DND-41 (cell line): ENCODE results near the gene LRRC9.

Experiments
- ATAC-seq: fragments of 200-7000 bp; cut with Tn5 transposase; 3 replicates; pipeline ENCODE4 v1.9.1; 2021; ENCODE audit warnings: low read depth; ENCODE audit not compliant: insufficient read depth
- DNase-seq: peaks from one replicate; pipeline ENCODE4 v3.0.0-alpha.2; 2020
- H2AFZ ChIP-seq: 2 replicates; pipeline ENCODE4 v1.6.0; 2012; ENCODE audit warnings: low read depth, low read length
- H3K27ac ChIP-seq: 2 replicates; pipeline ENCODE4 v1.5.1; 2012; ENCODE audit warnings: low read length, inconsistent platforms
- H3K27me3 ChIP-seq: fragments of 200-600 bp; sonication (generic); 2 replicates; pipeline ENCODE4 v1.6.0; 2012; ENCODE audit warnings: low read length, mild to moderate bottlenecking, inconsistent platforms; ENCODE audit not compliant: insufficient read depth, poor library complexity
- H3K36me3 ChIP-seq: 2 replicates; pipeline ENCODE4 v1.5.1; 2012; ENCODE audit warnings: low read length, inconsistent platforms; ENCODE audit not compliant: insufficient read depth
- H3K4me1 ChIP-seq: 2 replicates; pipeline ENCODE4 v1.5.1; 2012; ENCODE audit warnings: mild to moderate bottlenecking, low read length; ENCODE audit not compliant: insufficient read depth
- H3K4me2 ChIP-seq: 2 replicates; pipeline ENCODE4 v1.6.0; 2012; ENCODE audit warnings: mild to moderate bottlenecking, moderate library complexity, low read length, inconsistent platforms; ENCODE audit not compliant: insufficient read depth
- H3K4me3 ChIP-seq, 2 experiments: fragments of 200-600 bp in 1 of 2; shearing (Covaris generic) in 1 of 2; 2 replicates each; pipeline ENCODE4 v1.5.1; 2012 to 2016; ENCODE audit warnings: inconsistent platforms in 2 of 2, low read length in 2 of 2, mild to moderate bottlenecking in 2 of 2, low read depth in 1 of 2, moderate library complexity in 1 of 2
- H3K79me2 ChIP-seq: 2 replicates; pipeline ENCODE4 v1.6.0; 2012; ENCODE audit warnings: low read length, inconsistent platforms; ENCODE audit not compliant: insufficient read depth
- H3K9ac ChIP-seq: 2 replicates; pipeline ENCODE4 v1.6.0; 2012; ENCODE audit warnings: low read depth, mild to moderate bottlenecking, inconsistent platforms, low read length, moderate library complexity
- H3K9me3 ChIP-seq: 2 replicates; pipeline ENCODE4 v1.5.1; 2012; ENCODE audit warnings: low read length, moderate library complexity, mild to moderate bottlenecking, inconsistent platforms; ENCODE audit not compliant: insufficient read depth, severe bottlenecking
- H4K20me1 ChIP-seq: 2 replicates; pipeline ENCODE4 v1.6.0; 2012; ENCODE audit warnings: low read length; ENCODE audit not compliant: insufficient read depth
- EZH2 ChIP-seq: IDR thresholded peaks from 3 replicates; pipeline ENCODE4 v1.6.1; 2012; ENCODE audit warnings: borderline replicate concordance, low read depth, mild to moderate bottlenecking, moderate library complexity, low read length, inconsistent platforms; ENCODE audit not compliant: severe bottlenecking
- TF ChIP-seq, protein P1 (sequence below): IDR thresholded peaks from 2 replicates; pipeline ENCODE4 v1.5.1; 2012; ENCODE audit warnings: borderline replicate concordance, low read length, moderate library complexity, mild to moderate bottlenecking; ENCODE audit not compliant: poor library complexity, severe bottlenecking; ENCODE audit errors: extremely low read depth

LRRC9 gene

GRCh38 chr14:60058087-60058486 is 138.1 kb downstream of the LRRC9 start:
- H3K4me3 ChIP-seq = no peak overlapping the region
- no peak for DNase-seq
- H3K9me3 ChIP-seq = no peaks in the 10 kb centered on the region
- no peak overlapping the region for H2AFZ ChIP-seq
- H3K36me3 ChIP-seq = no peaks in the 10 kb centered on the region
- no peaks in the 10 kb centered on the region for H3K79me2 ChIP-seq
- no peak overlapping the region for H3K4me2 ChIP-seq
- H3K9ac ChIP-seq = no peak overlapping the region
- no peaks in the 10 kb centered on the region for H4K20me1 ChIP-seq
- TF ChIP-seq EZH2 = no peak
- TF ChIP-seq, protein P1, sequence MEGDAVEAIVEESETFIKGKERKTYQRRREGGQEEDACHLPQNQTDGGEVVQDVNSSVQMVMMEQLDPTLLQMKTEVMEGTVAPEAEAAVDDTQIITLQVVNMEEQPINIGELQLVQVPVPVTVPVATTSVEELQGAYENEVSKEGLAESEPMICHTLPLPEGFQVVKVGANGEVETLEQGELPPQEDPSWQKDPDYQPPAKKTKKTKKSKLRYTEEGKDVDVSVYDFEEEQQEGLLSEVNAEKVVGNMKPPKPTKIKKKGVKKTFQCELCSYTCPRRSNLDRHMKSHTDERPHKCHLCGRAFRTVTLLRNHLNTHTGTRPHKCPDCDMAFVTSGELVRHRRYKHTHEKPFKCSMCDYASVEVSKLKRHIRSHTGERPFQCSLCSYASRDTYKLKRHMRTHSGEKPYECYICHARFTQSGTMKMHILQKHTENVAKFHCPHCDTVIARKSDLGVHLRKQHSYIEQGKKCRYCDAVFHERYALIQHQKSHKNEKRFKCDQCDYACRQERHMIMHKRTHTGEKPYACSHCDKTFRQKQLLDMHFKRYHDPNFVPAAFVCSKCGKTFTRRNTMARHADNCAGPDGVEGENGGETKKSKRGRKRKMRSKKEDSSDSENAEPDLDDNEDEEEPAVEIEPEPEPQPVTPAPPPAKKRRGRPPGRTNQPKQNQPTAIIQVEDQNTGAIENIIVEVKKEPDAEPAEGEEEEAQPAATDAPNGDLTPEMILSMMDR = no peak
- H3K27me3 ChIP-seq = peaks cover 19% of the 10 kb centered on the region
- H3K4me1 ChIP-seq = no peaks in the 10 kb centered on the region
- no peak for ATAC-seq
- no peak overlapping the region for H3K27ac ChIP-seq

DNA sequence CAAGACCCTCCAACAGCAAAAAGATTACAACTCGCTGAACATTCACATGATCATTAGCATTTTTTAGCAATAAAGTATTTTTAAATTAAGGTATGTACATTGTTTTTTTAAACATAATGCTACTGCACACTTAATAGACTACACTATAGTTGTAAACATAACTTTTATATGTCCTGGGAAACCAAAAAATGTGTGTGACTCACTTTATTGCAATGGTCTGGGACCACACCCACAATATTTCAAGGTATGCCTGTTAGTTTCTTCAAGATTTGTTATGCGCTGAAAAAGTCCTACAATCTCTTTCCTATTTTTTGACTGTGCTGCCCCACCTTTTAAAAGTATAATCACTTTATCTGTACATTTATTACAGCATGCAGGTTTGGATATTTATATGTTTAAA is 141.4 kb downstream of the LRRC9 start:
- Histone ChIP-seq H3K36me3 (no peaks in the 10 kb centered on the region), H2AFZ (no peak overlapping the region), H3K9ac (no peak overlapping the region), H3K4me3 (no peak overlapping the region), H3K9me3 (no peaks in the 10 kb centered on the region), H3K27ac (no peak overlapping the region), H3K27me3 (peaks cover 9% of the 10 kb centered on the region), H3K79me2 (no peaks in the 10 kb centered on the region), H3K4me1 (no peaks in the 10 kb centered on the region), H3K4me2 (no peak overlapping the region), H4K20me1 (no peaks in the 10 kb centered on the region)
- TF ChIP-seq, protein P1 = no peak
- no peak for TF ChIP-seq EZH2
- no peak for DNase-seq
- ATAC-seq = no peak

- no peak for TF ChIP-seq EZH2
- TF ChIP-seq, protein P1 = peak; percentile 67
- DNase-seq = no peak
Observed at GRCh38 chr14:60064491-60065072, 144.6 kb downstream of the LRRC9 start.

More at GRCh38 chr14:60064491-60065072, 144.6 kb downstream of the LRRC9 start:
- Histone ChIP-seq H3K79me2 (no peaks in the 10 kb centered on the region), H3K27ac (no peak overlapping the region), H2AFZ (no peak overlapping the region), H3K9ac (no peak overlapping the region), H3K9me3 (no peaks in the 10 kb centered on the region), H3K4me2 (no peak overlapping the region), H3K4me1 (no peaks in the 10 kb centered on the region), H3K27me3 (peaks cover 9% of the 10 kb centered on the region), H4K20me1 (no peaks in the 10 kb centered on the region), H3K4me3 (no peak overlapping the region), H3K36me3 (no peaks in the 10 kb centered on the region)
- ATAC-seq = peak; percentile 55; the same call in 1 of the 3 replicates
